ENCODE measurements around the gene KIF27. TPM values are rescaled to one million over a fixed set of nuclear protein-coding genes. Genes with fewer than 3 reads are reported as not detected.
A peak's percentile ranks its signal among the peaks of the same experiment; 100 is the strongest.

The KIF27 gene
- total RNA-seq, 4 donors from 2014 or later, result 0.75 to 5.2 (median 3.6) TPM

DNA sequence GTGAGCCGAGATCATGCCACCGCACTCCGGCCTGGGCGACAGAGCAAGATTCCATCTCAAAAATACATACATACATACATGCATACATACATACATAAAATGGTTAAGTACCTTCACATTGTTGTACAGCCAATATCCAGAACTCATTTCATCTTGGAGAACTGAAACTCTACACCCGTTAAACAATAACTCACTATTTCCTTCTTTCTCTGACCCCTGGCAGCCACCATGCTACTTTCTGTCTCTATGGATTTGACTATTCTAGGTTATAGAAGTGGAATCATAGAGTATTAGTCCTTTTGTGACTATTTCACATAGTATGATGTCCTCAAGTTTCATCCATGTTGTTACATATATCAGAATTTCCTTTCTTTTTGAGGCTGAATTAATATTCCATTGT is 9.6 kb upstream of the KIF27 start:
- no peaks in the 10 kb centered on the region for H3K36me3 ChIP-seq
- H3K27me3 ChIP-seq, result no peaks in the 10 kb centered on the region
- H3K4me1 ChIP-seq, result peaks cover 0 to 5% (median 4%) of the 10 kb centered on the region in 4 donors
- H3K27ac ChIP-seq, result no peak overlapping the region
- intact Hi-C loops (cut with DNase I; ENCODE audit: low total_unique reads), result no loop called here
- 77 to 86% methylated on average over 5 of the region's 5 CpGs for WGBS, 2 donors (ENCODE audit: low coverage in 1 of 2)
- no peak for TF ChIP-seq POLR2A (IDR thresholded peaks at IDR 0.05)
- no peaks in the 10 kb centered on the region for H3K9me3 ChIP-seq
- in situ Hi-C loops (cut with MboI; ENCODE audit: low pct_ligation_motif_present in 1 of 4, low pct_unique_long_range_greater_than_20kb in 1 of 4, low sequenced_read_pairs in 3 of 4), result loop anchor here (5.0 to 25.0 kb wide), 6 partner anchors 231 to 391 kb away; no protein-coding TSS in a partner anchor
- no peak for DNase-seq
- no peak overlapping the region for H3K4me3 ChIP-seq

GRCh38 chr9:83927591-83927990 is 6.4 kb upstream of the KIF27 start:
- intact Hi-C loops (cut with DNase I; ENCODE audit: low total_unique reads) (no loop called here), in situ Hi-C loops (cut with MboI; ENCODE audit: low pct_ligation_motif_present in 1 of 4, low pct_unique_long_range_greater_than_20kb in 1 of 4, low sequenced_read_pairs in 3 of 4) (loop anchor here in 2 of 4 donors (25.0 kb wide), 1 partner anchor 235 kb away; no protein-coding TSS in a partner anchor)
- Histone ChIP-seq H3K4me1 (no peaks in the 10 kb centered on the region), H3K27me3 (no peaks in the 10 kb centered on the region), H3K36me3 (no peaks in the 10 kb centered on the region), H3K4me3 (no peak overlapping the region), H3K9me3 (no peaks in the 10 kb centered on the region), H3K27ac (no peak overlapping the region)
- no peak for DNase-seq
- WGBS, 2 donors (ENCODE audit: low coverage in 1 of 2), result 100% methylated on average over 1 of the region's 1 CpG; no CpG with 5 or more reads in 1 of the 2 donors
- TF ChIP-seq CTCF (IDR thresholded peaks at IDR 0.05), result no peak
- TF ChIP-seq POLR2AphosphoS5 (IDR thresholded peaks at IDR 0.05), result no peak
- no peak for TF ChIP-seq EP300 (IDR thresholded peaks at IDR 0.05; ENCODE audit: low read depth)
- no peak for TF ChIP-seq POLR2A (IDR thresholded peaks at IDR 0.05)

GRCh38 chr9:83920469-83920926 is 734 bp downstream of the KIF27 start:
- Histone ChIP-seq H3K27me3 (no peaks in the 10 kb centered on the region), H3K27ac (peak overlapping the region; percentile 93 to 99 (median 98)), H3K9me3 (no peaks in the 10 kb centered on the region), H3K4me3 (peak overlapping the region; percentile 61 to 96 (median 88)), H3K36me3 (no peaks in the 10 kb centered on the region), H3K4me1 (peaks cover 0 to 13% (median 6%) of the 10 kb centered on the region in 4 donors)
- DNase-seq, result peak; percentile 69
- WGBS, 2 donors (ENCODE audit: low coverage in 1 of 2), result 3 to 4% methylated on average over 4 to 16 of the region's 16 CpGs
- TF ChIP-seq POLR2AphosphoS5 (IDR thresholded peaks at IDR 0.05) (peak in 1 of 3 donors; percentile 22), CTCF (IDR thresholded peaks at IDR 0.05) (peak in 2 of 5 experiments; percentile 23 to 32), EP300 (IDR thresholded peaks at IDR 0.05; ENCODE audit: low read depth) (no peak), POLR2A (IDR thresholded peaks at IDR 0.05) (no peak)
- intact Hi-C loops (cut with DNase I; ENCODE audit: low total_unique reads), result no loop called here
- in situ Hi-C loops (cut with MboI; ENCODE audit: low pct_ligation_motif_present in 1 of 4, low pct_unique_long_range_greater_than_20kb in 1 of 4, low sequenced_read_pairs in 3 of 4), result loop anchor here in 2 of 4 donors (25.0 kb wide), 1 partner anchor 308 kb away; the partner anchor contains the start of gene IDNK (in 2 of the 2)

DNA sequence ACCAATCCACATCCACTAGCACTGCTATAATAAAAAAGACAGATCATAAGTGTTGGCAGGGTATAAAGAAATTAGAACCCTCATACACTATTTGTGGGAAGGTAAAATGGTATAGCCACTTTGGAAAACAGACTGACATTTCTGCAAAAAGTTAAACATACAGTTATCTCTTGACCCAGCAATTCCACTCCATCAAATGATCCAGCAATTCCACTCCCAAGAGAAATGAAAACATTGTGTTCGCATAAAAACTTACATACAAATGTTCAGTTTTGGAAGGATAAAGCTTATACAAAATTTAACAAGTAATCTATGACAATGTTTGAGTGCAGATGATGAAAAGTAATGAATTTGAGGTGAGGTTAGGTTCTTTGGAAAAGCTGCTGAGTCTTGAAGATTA is 2.1 kb downstream of the KIF27 start:
- Histone ChIP-seq H3K27ac (no peak overlapping the region), H3K4me3 (no peak overlapping the region), H3K27me3 (no peaks in the 10 kb centered on the region), H3K9me3 (no peaks in the 10 kb centered on the region), H3K36me3 (no peaks in the 10 kb centered on the region), H3K4me1 (peaks cover 0 to 13% (median 6%) of the 10 kb centered on the region in 4 donors)
- WGBS, 2 donors (ENCODE audit: low coverage in 1 of 2), result 90 to 100% methylated on average over 1 of the region's 1 CpG
- intact Hi-C loops (cut with DNase I; ENCODE audit: low total_unique reads), result loop anchor here (10.0 kb wide), 1 partner anchor 946 kb away; no protein-coding TSS in a partner anchor
- no peak for DNase-seq
- in situ Hi-C loops (cut with MboI; ENCODE audit: low pct_ligation_motif_present in 1 of 4, low pct_unique_long_range_greater_than_20kb in 1 of 4, low sequenced_read_pairs in 3 of 4), result loop anchor here in 3 of 4 donors (10.0 to 25.0 kb wide), 2 partner anchors 294 to 307 kb away; partner anchors contain the start of gene IDNK (in 3 of the 3)
- no peak for TF ChIP-seq EP300 (IDR thresholded peaks at IDR 0.05; ENCODE audit: low read depth)
- TF ChIP-seq POLR2A (IDR thresholded peaks at IDR 0.05), result no peak
- TF ChIP-seq POLR2AphosphoS5 (IDR thresholded peaks at IDR 0.05), result no peak
- TF ChIP-seq CTCF (IDR thresholded peaks at IDR 0.05), result no peak
